ENCODE data around the gene THEM4.

GRCh38 chr1:151853411-151853943, 55.8 kb downstream of the THEM4 start, which contains the start of gene THEM5:
- TF ChIP-seq CTCF (IDR thresholded peaks at IDR 0.05), result no peak
- no peak for TF ChIP-seq POLR2A (IDR thresholded peaks at IDR 0.05)

All from testis (tissue), 2 donors.